ACHN (cell line): ENCODE results near the gene TMTC2.

Source experiments
- DNase-seq: peaks from one replicate; pipeline ENCODE4 v3.0.0-alpha.2; 2015
- in situ Hi-C: cut with HindIII; loops from 2 replicates; pipeline ENCODE4 v1.10.0; 2017; ENCODE audit warnings: low sequenced_read_pairs, low pct_ligation_motif_present, low pct_unique_long_range_greater_than_20kb

Gene TMTC2

GRCh38 chr12:82710741-82711140, 24.0 kb downstream of the TMTC2 start:
- in situ Hi-C loops, result no loop called here

GRCh38 chr12:82714427-82714826, 27.7 kb downstream of the TMTC2 start:
- in situ Hi-C loops, result no loop called here
- no peak for DNase-seq

More at GRCh38 chr12:82710741-82711140, 24.0 kb downstream of the TMTC2 start:
- no peak for DNase-seq

GRCh38 chr12:82721726-82722125, 35.0 kb downstream of the TMTC2 start:
- in situ Hi-C loops, result no loop called here
- DNase-seq, result no peak

- no peak for DNase-seq
- in situ Hi-C loops, result no loop called here
Measured at GRCh38 chr12:82723093-82723492, 36.4 kb downstream of the TMTC2 start.

- DNase-seq, result no peak
- in situ Hi-C loops, result no loop called here
Measured at GRCh38 chr12:82723891-82724290, 37.2 kb downstream of the TMTC2 start.

GRCh38 chr12:82725741-82726140, 39.0 kb downstream of the TMTC2 start:
- in situ Hi-C loops, result no loop called here
- no peak for DNase-seq

- in situ Hi-C loops, result no loop called here
- DNase-seq, result no peak
Measured at GRCh38 chr12:82727886-82728285, 41.2 kb downstream of the TMTC2 start.

- in situ Hi-C loops, result no loop called here
- no peak for DNase-seq
Measured at GRCh38 chr12:82728710-82729109, 42.0 kb downstream of the TMTC2 start.

GRCh38 chr12:82730953-82731459, 44.3 kb downstream of the TMTC2 start:
- in situ Hi-C loops, result no loop called here
- no peak for DNase-seq

- DNase-seq, result peak; percentile 64
- in situ Hi-C loops, result no loop called here
Measured at GRCh38 chr12:82740129-82741000, 53.7 kb downstream of the TMTC2 start.

GRCh38 chr12:82745063-82745674, 58.5 kb downstream of the TMTC2 start:
- no peak for DNase-seq

GRCh38 chr12:82745807-82746206, 59.1 kb downstream of the TMTC2 start:
- in situ Hi-C loops, result no loop called here
- DNase-seq, result no peak

More at GRCh38 chr12:82745063-82745674, 58.5 kb downstream of the TMTC2 start:
- in situ Hi-C loops, result no loop called here

GRCh38 chr12:82746668-82747067, 60.0 kb downstream of the TMTC2 start:
- no peak for DNase-seq
- in situ Hi-C loops, result no loop called here

GRCh38 chr12:82749015-82749414, 62.3 kb downstream of the TMTC2 start:
- in situ Hi-C loops, result no loop called here
- no peak for DNase-seq

GRCh38 chr12:82754856-82755255, 68.2 kb downstream of the TMTC2 start:
- no peak for DNase-seq
- in situ Hi-C loops, result no loop called here

- no peak for DNase-seq
- in situ Hi-C loops, result no loop called here
Measured at GRCh38 chr12:82756303-82756702, 69.6 kb downstream of the TMTC2 start.

GRCh38 chr12:82757059-82757458, 70.4 kb downstream of the TMTC2 start:
- in situ Hi-C loops, result no loop called here
- DNase-seq, result no peak

- DNase-seq, result no peak
- in situ Hi-C loops, result no loop called here
Measured at GRCh38 chr12:82757656-82758055, 71.0 kb downstream of the TMTC2 start.

GRCh38 chr12:82758749-82759330, 72.1 kb downstream of the TMTC2 start:
- in situ Hi-C loops, result no loop called here
- no peak for DNase-seq
